IMR-90 (cell line): ENCODE data around the gene RXFP2.

Experiments
- CTCF ChIP-seq: conservative IDR thresholded peaks from 2 replicates; pipeline ENCODE4 v1.5.1; 2012; ENCODE audit warnings: mild to moderate bottlenecking, low read depth, low read length, improper control_type of control experiment
- USF2 ChIP-seq: fragments of 150-350 bp; IDR thresholded peaks from 2 replicates; pipeline ENCODE4 v1.6.1; 2017; ENCODE audit warnings: mild to moderate bottlenecking, antibody characterized with exemption, low read length, low read depth

GRCh38 chr13:31805841-31806240 lies 66.5 kb downstream of the RXFP2 start:
- TF ChIP-seq USF2 (no peak), CTCF (no peak)
